Activated CD4-positive, alpha-beta T cell treated with anti-CD3 and anti-CD28 coated beads for 36 hours (primary cell): ENCODE measurements around the gene PSENEN. TPM values are rescaled to one million over a fixed set of nuclear protein-coding genes. Genes with fewer than 3 reads are reported as not detected.

Experiments used
- ATAC-seq: fragments of 200-7000 bp; cut with Tn5 transposase; one replicate; pipeline ENCODE4 v1.10.0; 2021; ENCODE audit warnings: mild to moderate bottlenecking, moderate library complexity
- CTCF ChIA-PET: fragments of 350-600 bp; sonication (Branson Sonifier 250); formaldehyde crosslinking; loops from one replicate; lab custom pipeline; 2021; ENCODE audit warnings: antibody characterized with exemption; lab: Charles Lee
- POLR2A ChIA-PET: fragments of 350-600 bp; sonication (Branson Sonifier 250); formaldehyde crosslinking; loops from one replicate; lab custom pipeline; 2021; ENCODE audit warnings: antibody characterized with exemption, inconsistent platforms; lab: Charles Lee
- DNase-seq: peaks from one replicate; pipeline ENCODE4 v3.0.0-alpha.2; 2020
- H3K27ac Mint-ChIP-seq: one replicate; pipeline ENCODE4 v1.8.0; 2021; ENCODE audit warnings: mixed read lengths
- H3K27me3 Mint-ChIP-seq: one replicate; pipeline ENCODE4 v1.8.0; 2021; ENCODE audit warnings: mixed read lengths
- H3K36me3 Mint-ChIP-seq: one replicate; pipeline ENCODE4 v1.8.0; 2021; ENCODE audit warnings: low read depth, mixed read lengths
- H3K4me1 Mint-ChIP-seq: one replicate; pipeline ENCODE4 v1.8.0; 2021; ENCODE audit warnings: mixed read lengths
- H3K4me3 Mint-ChIP-seq: one replicate; pipeline ENCODE4 v1.8.0; 2021; ENCODE audit warnings: mild to moderate bottlenecking, moderate library complexity, mixed read lengths
- H3K9me3 Mint-ChIP-seq: one replicate; pipeline ENCODE4 v1.8.0; 2021; ENCODE audit warnings: low read depth, mixed read lengths
- intact Hi-C, 2 experiments: fragments of 100-400 bp; cut with DNase I in 1 of 2; cut with micrococcal nuclease in 1 of 2; formaldehyde crosslinking; loops; one replicate each; pipeline versions ENCODE4 v1.14.2 to v1.15.1; 2022 to 2024; cut with DNase I, micrococcal nuclease
- total RNA-seq, 2 experiments: library from RNA; stranded (reverse); gene quantifications; one replicate each; pipeline ENCODE4 v1.2.3, GENCODE V29; 2021

Gene PSENEN
- total RNA-seq, 2 experiments from 2014 or later = 36.0 to 37.9 TPM

DNA sequence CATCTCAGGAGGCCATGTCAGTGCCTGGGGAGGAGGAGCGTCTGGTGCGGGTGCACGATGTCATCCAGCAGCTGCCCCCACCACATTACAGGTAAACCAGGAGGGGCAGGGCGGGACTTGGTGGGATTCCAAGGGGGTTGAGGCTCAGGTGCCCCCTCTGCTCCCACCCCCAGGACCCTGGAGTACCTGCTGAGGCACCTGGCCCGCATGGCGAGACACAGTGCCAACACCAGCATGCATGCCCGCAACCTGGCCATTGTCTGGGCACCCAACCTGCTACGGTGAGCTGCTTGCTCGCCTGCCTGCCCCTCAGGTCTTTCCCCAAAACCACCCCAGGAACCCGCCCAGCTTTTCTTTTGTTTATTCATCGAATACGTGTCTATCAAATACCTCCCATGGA, 37.1 kb downstream of the PSENEN start:
- ChIA-PET POLR2A (no interaction called here), CTCF (no interaction called here)
- Mint-ChIP-seq H3K4me3 (no peak overlapping the region), H3K27ac (no peak overlapping the region), H3K27me3 (no peaks in the 10 kb centered on the region), H3K9me3 (no peaks in the 10 kb centered on the region), H3K36me3 (peaks cover 5% of the 10 kb centered on the region), H3K4me1 (no peaks in the 10 kb centered on the region)
- ATAC-seq (no peak), DNase-seq (no peak)
- intact Hi-C loops = no loop called here

DNA sequence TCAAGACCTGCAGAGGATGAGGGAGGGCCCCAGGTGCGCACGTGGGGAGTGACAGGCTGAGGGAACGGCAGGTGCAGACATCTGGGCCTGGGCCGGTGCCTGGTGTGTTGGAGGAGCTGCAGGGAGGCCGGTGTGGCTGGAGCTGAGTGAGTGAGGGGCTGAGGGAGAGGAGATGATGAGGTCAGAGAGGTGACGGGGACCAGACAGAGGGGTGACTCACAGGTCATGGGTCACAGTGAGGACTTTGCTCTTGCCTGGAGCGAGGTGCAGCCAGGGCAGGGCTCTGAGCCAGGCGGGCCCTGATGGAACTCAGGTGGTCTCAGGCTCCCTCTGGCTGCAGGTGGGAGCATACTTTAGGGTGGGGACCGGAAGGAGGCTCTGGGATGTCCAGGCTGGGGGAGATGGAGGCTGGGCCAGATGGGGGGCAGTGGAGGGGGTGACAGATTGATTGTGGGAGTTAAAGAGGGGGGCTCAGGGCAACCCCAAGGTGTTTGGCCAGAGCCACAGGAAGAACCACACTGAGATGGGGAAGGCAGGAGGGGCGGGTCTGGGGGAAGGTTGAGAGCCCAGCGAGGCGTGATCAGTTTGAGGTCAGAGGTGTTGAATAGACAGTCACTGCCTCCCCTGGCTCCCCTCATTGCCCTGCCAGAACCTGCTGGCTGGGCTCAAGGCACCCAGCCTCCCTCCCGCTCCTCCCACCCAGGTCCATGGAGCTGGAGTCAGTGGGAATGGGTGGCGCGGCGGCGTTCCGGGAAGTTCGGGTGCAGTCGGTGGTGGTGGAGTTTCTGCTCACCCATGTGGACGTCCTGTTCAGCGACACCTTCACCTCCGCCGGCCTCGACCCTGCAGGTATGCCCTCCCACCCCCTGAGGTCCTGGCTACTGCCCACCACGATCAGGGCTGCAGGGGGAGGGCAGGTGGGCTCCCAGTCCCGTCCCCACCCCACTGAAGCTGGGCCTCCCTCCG, 38.3 kb downstream of the PSENEN start:
- ChIA-PET POLR2A (no interaction called here), CTCF (no interaction called here)
- intact Hi-C loops = no loop called here
- H3K4me1 Mint-ChIP-seq = no peaks in the 10 kb centered on the region
- H3K36me3 Mint-ChIP-seq = peaks cover 5% of the 10 kb centered on the region
- no peak overlapping the region for H3K27ac Mint-ChIP-seq
- peak; percentile 16 for ATAC-seq
- no peaks in the 10 kb centered on the region for H3K27me3 Mint-ChIP-seq
- no peak overlapping the region for H3K4me3 Mint-ChIP-seq
- DNase-seq = no peak
- H3K9me3 Mint-ChIP-seq = no peaks in the 10 kb centered on the region

DNA sequence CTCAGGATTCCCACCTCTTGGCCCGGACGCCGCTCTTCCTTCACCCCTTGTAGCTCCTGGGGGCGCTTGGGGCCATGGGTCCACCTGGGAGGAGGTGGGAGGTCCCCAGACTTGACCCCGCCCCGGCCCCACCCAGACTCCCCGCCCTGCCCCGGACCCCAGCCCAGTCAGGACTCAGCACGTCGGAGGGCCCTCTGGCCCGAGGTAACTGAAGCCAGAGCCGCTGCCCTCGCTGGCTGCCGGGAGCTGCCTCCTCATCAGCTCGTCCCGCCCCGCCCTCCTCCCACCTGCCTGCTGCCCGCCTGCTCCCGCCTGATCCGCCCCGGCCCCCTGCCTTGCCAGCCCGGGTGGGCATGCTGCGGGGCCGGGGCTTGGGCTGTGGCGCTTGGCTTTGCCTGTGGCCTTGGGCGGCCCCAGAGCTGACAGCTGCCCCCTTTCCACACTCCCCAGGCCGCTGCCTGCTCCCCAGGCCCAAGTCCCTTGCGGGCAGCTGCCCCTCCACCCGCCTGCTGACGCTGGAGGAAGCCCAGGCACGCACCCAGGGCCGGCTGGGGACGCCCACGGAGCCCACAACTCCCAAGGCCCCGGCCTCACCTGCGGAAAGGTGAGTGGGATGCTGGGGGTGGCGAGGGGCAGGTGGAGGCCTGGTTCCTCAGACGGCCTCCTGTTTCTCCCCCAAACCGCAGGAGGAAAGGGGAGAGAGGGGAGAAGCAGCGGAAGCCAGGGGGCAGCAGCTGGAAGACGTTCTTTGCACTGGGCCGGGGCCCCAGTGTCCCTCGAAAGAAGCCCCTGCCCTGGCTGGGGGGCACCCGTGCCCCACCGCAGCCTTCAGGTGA, 39.3 kb downstream of the PSENEN start:
- no peak overlapping the region for H3K4me3 Mint-ChIP-seq
- intact Hi-C loops = no loop called here
- H3K27ac Mint-ChIP-seq = no peak overlapping the region
- ChIA-PET POLR2A (no interaction called here), CTCF (no interaction called here)
- ATAC-seq (no peak), DNase-seq (no peak)
- no peaks in the 10 kb centered on the region for H3K27me3 Mint-ChIP-seq
- H3K4me1 Mint-ChIP-seq = no peaks in the 10 kb centered on the region
- H3K9me3 Mint-ChIP-seq = no peaks in the 10 kb centered on the region
- peaks cover 4% of the 10 kb centered on the region for H3K36me3 Mint-ChIP-seq

DNA sequence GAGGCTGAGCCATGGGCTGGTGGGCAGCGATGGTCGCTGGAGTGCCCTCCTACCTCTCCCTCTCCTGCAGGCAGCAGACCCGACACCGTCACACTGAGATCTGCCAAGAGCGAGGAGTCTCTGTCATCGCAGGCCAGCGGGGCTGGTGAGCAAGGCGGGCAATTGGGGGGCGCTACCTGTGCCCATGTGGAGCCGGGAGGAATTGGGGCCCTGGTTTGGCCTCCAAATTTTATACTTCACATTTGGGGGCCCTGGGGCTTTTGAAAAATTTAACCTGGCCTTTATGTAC, 39.8 kb downstream of the PSENEN start:
- H3K4me1 Mint-ChIP-seq = no peaks in the 10 kb centered on the region
- H3K27me3 Mint-ChIP-seq = no peaks in the 10 kb centered on the region
- no peak for ATAC-seq
- H3K4me3 Mint-ChIP-seq = no peak overlapping the region
- ChIA-PET POLR2A (no interaction called here), CTCF (no interaction called here)
- DNase-seq = no peak
- H3K36me3 Mint-ChIP-seq = peaks cover 3% of the 10 kb centered on the region
- H3K27ac Mint-ChIP-seq = no peak overlapping the region
- intact Hi-C loops = no loop called here
- no peaks in the 10 kb centered on the region for H3K9me3 Mint-ChIP-seq

DNA sequence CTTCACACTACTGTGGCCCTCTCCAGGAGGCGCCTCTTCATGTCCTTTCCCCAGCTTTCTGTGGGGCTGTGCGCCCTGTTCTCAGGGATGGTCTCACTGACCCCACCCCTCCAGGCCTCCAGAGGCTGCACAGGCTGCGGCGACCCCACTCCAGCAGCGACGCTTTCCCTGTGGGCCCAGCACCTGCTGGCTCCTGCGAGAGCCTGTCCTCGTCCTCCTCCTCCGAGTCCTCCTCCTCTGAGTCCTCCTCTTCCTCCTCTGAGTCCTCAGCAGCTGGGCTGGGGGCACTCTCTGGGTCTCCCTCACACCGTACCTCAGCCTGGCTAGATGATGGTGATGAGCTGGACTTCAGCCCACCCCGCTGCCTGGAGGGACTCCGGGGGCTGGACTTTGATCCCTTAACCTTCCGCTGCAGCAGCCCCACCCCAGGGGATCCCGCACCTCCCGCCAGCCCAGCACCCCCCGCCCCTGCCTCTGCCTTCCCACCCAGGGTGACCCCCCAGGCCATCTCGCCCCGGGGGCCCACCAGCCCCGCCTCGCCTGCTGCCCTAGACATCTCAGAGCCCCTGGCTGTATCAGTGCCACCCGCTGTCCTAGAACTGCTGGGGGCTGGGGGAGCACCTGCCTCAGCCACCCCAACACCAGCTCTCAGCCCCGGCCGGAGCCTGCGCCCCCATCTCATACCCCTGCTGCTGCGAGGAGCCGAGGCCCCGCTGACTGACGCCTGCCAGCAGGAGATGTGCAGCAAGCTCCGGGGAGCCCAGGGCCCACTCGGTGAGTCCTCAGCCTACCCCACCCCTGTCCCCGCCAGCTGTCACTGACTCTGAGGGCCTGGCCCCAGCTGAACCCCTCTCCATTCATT, 41.1 kb downstream of the PSENEN start:
- intact Hi-C loops = no loop called here
- CTCF ChIA-PET = no interaction called here
- Mint-ChIP-seq H3K27ac (no peak overlapping the region), H3K36me3 (no peaks in the 10 kb centered on the region), H3K4me1 (no peaks in the 10 kb centered on the region), H3K27me3 (no peaks in the 10 kb centered on the region), H3K4me3 (no peak overlapping the region), H3K9me3 (no peaks in the 10 kb centered on the region)
- POLR2A ChIA-PET = no interaction called here
- ATAC-seq (no peak), DNase-seq (no peak)

- H3K27ac Mint-ChIP-seq = no peak overlapping the region
- intact Hi-C loops = no loop called here
- ChIA-PET POLR2A (no interaction called here), CTCF (interaction anchor here (1.0 kb wide), 1 partner anchor 64 kb away, joined by 3 read pairs; no protein-coding TSS in a partner anchor)
- no peak for ATAC-seq
- DNase-seq = no peak
- H3K4me3 Mint-ChIP-seq = no peak overlapping the region
- H3K4me1 Mint-ChIP-seq = no peaks in the 10 kb centered on the region
- H3K36me3 Mint-ChIP-seq = no peaks in the 10 kb centered on the region
- no peaks in the 10 kb centered on the region for H3K9me3 Mint-ChIP-seq
- H3K27me3 Mint-ChIP-seq = no peaks in the 10 kb centered on the region
Measured at GRCh38 chr19:35787227-35787799, 41.9 kb downstream of the PSENEN start.

DNA sequence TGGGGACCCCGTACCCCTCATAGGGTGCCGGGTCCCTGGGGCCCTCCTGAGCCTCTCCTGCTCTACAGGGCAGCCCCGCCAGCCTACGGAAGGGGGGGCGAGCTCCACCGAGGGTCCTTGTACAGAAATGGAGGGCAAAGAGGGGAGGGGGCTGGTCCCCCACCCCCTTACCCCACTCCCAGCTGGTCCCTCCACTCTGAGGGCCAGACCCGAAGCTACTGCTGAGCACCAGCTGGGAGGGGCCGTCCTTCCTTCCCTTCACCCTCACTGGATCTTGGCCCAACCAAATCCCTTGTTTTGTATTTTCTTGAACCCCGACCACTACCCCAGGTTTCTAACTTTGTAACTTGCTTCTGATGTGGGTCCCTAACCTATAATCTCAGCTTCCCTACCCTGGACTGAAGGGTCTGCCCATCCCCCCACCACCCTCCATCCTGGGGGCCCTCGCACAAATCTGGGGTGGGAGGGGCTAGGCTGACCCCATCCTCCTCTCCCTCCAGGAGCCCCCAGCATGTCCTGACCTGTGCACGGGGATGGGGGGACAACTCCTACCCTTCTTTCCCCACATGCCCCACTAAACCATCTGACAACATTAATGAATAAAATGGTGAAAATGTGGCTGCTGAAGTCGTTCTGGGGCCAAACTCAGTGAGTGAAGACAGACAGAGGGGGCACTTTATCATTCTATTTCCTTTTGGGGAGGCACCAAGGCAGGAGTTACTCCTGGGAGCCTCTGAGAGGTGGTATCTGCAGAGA, 42.9 kb downstream of the PSENEN start:
- H3K27ac Mint-ChIP-seq = no peak overlapping the region
- no peaks in the 10 kb centered on the region for H3K9me3 Mint-ChIP-seq
- H3K4me3 Mint-ChIP-seq = no peak overlapping the region
- ChIA-PET CTCF (interaction anchor here (1.0 kb wide), 1 partner anchor 65 kb away, joined by 3 read pairs; no protein-coding TSS in a partner anchor), POLR2A (no interaction called here)
- no peaks in the 10 kb centered on the region for H3K4me1 Mint-ChIP-seq
- no peak for DNase-seq
- H3K36me3 Mint-ChIP-seq = no peaks in the 10 kb centered on the region
- intact Hi-C loops = no loop called here
- ATAC-seq = no peak
- H3K27me3 Mint-ChIP-seq = no peaks in the 10 kb centered on the region

DNA sequence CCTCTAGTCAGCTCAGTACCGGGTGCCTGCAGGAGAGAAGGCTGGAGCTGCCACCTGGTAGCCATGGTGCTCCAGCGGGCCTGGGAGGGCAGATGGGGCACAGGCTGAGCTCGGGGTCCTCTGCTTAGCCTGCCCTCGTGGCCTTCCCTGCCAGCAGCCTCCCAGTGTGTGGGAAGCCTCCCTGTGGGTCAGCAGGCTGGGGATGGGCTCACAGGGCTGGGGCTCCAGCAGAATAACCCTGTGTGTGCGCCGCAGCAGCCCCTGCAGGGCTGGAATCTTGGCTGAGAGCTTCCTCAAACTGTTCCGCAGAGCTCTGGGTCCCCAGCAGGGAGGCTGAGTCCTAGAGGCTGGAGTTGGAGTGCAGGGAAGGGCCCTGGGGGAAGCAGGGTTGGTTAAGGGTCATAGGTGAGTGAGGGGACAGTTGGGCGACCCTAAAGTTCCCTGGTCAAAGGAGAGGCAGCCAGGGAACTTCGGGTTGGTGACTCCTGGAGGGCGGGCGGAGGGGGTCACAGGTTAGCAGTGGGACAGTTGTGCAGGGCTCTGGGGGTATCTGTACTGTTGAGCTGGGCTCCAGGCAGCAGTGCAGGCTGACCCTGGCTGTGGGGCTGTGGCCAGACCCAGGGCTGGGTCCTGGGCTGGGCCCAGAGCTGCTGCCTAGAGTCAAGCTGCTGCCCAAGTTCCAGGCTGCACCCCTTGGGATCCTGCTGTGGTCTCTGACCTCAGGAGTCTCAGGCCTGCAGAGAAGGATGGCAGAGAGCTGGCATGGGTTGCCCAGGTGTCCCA, 43.9 kb downstream of the PSENEN start:
- no peak overlapping the region for H3K27ac Mint-ChIP-seq
- H3K9me3 Mint-ChIP-seq = no peaks in the 10 kb centered on the region
- peaks cover 2% of the 10 kb centered on the region for H3K27me3 Mint-ChIP-seq
- POLR2A ChIA-PET = interaction anchor here (0.6 kb wide), 1 partner anchor 49 kb away, joined by 3 read pairs; no protein-coding TSS in a partner anchor
- no peaks in the 10 kb centered on the region for H3K4me1 Mint-ChIP-seq
- H3K36me3 Mint-ChIP-seq = no peaks in the 10 kb centered on the region
- DNase-seq (no peak), ATAC-seq (no peak)
- CTCF ChIA-PET = interaction anchor here (0.6 kb wide), 1 partner anchor 15 kb away, joined by 4 read pairs; no protein-coding TSS in a partner anchor
- no peak overlapping the region for H3K4me3 Mint-ChIP-seq
- intact Hi-C loops = no loop called here

DNA sequence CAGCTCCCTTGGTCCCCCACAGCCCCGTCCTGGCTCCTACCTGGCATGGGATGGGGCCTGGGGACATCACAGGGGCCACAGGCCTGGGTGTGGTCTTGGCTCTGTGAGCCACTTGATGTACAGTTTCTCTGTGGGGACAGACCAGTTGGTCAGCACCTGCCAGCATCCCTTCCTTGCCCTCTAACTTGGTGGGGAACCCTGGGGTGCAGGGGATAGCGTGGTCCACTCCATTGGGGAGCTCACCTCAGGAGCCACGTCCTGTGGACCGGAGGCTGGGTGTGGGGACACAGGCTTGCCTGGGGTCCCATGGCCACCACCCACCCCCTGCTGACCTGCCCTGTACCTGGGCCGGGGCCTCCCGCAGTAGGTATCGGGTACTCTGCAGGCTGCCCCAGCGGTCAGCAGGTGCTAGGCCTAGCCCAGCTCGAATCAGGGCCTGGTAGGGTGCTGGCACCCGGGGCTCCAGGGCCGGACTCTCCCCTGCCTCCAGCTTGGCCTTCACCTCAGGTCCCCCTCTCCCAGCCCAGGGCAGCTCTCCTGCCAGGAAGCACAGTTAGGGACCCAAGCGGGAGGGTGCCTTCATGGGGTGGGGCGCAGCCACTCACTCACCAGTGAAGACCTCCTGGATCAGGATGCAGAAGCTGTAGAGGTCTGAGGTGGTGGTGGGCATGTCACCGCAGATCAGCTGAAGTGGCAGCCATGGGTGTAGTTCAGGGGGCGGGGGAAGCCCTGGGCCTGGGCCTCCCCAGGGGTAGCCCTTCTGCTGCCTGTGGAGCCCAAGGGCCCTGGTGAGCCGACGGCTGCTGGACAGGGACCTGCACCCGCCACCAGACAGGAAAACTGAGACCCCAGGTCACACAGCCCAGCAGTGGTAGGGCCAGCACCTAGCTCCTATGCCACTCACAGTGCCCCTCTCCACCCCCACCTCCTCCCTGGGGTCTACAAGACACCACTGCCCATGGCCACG, 44.8 kb downstream of the PSENEN start:
- Mint-ChIP-seq H3K36me3 (no peaks in the 10 kb centered on the region), H3K9me3 (no peaks in the 10 kb centered on the region), H3K27ac (no peak overlapping the region), H3K4me3 (no peak overlapping the region), H3K27me3 (peaks cover 2% of the 10 kb centered on the region), H3K4me1 (no peaks in the 10 kb centered on the region)
- ChIA-PET POLR2A (interaction anchor here (0.6 kb wide), 1 partner anchor 50 kb away, joined by 3 read pairs; no protein-coding TSS in a partner anchor), CTCF (interaction anchor here (0.7 to 0.9 kb wide), 2 partner anchors 29 to 257 kb away, joined by 3 read pairs; no protein-coding TSS in a partner anchor)
- ATAC-seq (no peak), DNase-seq (no peak)
- intact Hi-C loops = no loop called here
